ENCODE results near the gene IGSF3.
"Not testable (repeated sequence)": the region's sequence is repeated elsewhere in the genome, so short reads cannot be mapped to it uniquely, and the experiment has no call there.

DNA sequence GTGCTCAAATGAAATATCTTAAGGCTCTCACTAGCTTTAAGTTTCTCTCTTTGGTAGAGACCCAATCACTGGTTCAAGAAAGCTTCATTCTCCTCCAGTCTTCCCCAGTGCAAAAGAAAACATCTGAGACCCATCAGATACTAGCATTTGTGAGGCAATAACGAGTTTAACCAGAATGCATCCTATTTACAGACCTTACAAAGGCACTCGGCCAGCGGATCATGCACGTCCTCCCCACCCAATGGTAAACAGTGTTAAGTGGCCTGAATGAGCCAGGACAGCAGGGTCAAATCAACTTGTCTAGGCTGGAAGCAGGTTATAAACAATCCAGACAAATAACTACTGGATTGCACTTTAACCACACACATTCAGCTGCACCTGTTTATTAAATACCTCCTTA is 48.4 kb downstream of the IGSF3 start:
- TF ChIP-seq, protein P1, sequence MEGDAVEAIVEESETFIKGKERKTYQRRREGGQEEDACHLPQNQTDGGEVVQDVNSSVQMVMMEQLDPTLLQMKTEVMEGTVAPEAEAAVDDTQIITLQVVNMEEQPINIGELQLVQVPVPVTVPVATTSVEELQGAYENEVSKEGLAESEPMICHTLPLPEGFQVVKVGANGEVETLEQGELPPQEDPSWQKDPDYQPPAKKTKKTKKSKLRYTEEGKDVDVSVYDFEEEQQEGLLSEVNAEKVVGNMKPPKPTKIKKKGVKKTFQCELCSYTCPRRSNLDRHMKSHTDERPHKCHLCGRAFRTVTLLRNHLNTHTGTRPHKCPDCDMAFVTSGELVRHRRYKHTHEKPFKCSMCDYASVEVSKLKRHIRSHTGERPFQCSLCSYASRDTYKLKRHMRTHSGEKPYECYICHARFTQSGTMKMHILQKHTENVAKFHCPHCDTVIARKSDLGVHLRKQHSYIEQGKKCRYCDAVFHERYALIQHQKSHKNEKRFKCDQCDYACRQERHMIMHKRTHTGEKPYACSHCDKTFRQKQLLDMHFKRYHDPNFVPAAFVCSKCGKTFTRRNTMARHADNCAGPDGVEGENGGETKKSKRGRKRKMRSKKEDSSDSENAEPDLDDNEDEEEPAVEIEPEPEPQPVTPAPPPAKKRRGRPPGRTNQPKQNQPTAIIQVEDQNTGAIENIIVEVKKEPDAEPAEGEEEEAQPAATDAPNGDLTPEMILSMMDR (IDR thresholded peaks at IDR 0.05) = not testable (repeated sequence)
- not testable (repeated sequence) for TF ChIP-seq POLR2AphosphoS5 (IDR thresholded peaks at IDR 0.05); POLR2A (IDR thresholded peaks at IDR 0.05; ENCODE audit: low read depth)
